B cell (primary cell): ENCODE results near the gene SLC23A2. TPM values are rescaled to one million over a fixed set of nuclear protein-coding genes. Genes with fewer than 3 reads are reported as not detected.

Experiments
- ATAC-seq: fragments of 200-7000 bp; cut with Tn5 transposase; one replicate; pipeline ENCODE4 v1.10.0; 2021; ENCODE audit warnings: low read depth, mild to moderate bottlenecking, moderate number of reproducible peaks, moderate library complexity
- CTCF ChIA-PET: fragments of 350-600 bp; sonication (Branson Sonifier 250); formaldehyde crosslinking; loops from one replicate; lab custom pipeline; 2021; ENCODE audit warnings: antibody characterized with exemption, inconsistent platforms; lab: Charles Lee
- POLR2A ChIA-PET: fragments of 350-600 bp; sonication (Branson Sonifier 250); formaldehyde crosslinking; loops from one replicate; lab custom pipeline; 2021; ENCODE audit warnings: antibody characterized with exemption; lab: Charles Lee
- DNase-seq: peaks from one replicate; pipeline ENCODE4 v3.0.0; 2013
- H2AFZ ChIP-seq: 2 replicates; pipeline ENCODE4 v1.6.1; 2012; ENCODE audit warnings: mild to moderate bottlenecking, low read depth, low read length; ENCODE audit not compliant: insufficient read depth, poor library complexity, severe bottlenecking
- H3K27ac ChIP-seq, 2 donors: 1 replicate in 1 of 2; 2 replicates in 1 of 2; pipeline ENCODE4 v1.5.1; 2012 to 2013; ENCODE audit warnings: low read length in 2 of 2, mild to moderate bottlenecking in 2 of 2, moderate library complexity in 1 of 2
- H3K27me3 ChIP-seq, 4 experiments: fragments of 200-600 bp in 1 of 4; sonication (generic) in 1 of 4; replicated peaks in 1 of 4; 1 replicate in 2 of 4; 2 replicates in 2 of 4; pipeline versions ENCODE4 v1.6.1 to v1.7.0; 2013 to 2016; ENCODE audit warnings: low read length in 3 of 4, mild to moderate bottlenecking in 2 of 4, mixed read lengths in 1 of 4, moderate library complexity in 1 of 4; ENCODE audit not compliant: insufficient read depth in 4 of 4, control insufficient read depth in 3 of 4; ENCODE audit errors: control extremely low read depth in 1 of 4
- H3K36me3 ChIP-seq, 2 experiments: replicated peaks in 1 of 2; 1 replicate in 1 of 2; 2 replicates in 1 of 2; pipeline versions ENCODE4 v1.6.1 to v1.7.1; 2013; ENCODE audit warnings: low read length in 1 of 2; ENCODE audit not compliant: insufficient read depth in 2 of 2, control insufficient read depth in 1 of 2; ENCODE audit errors: control extremely low read depth in 1 of 2, extremely low read depth in 1 of 2
- H3K4me1 ChIP-seq, 2 donors: fragments of 200-600 bp in 1 of 2; sonication (generic) in 1 of 2; 1 replicate in 1 of 2; 2 replicates in 1 of 2; pipeline versions ENCODE4 v1.5.1 to v1.6.1; 2013 to 2017; ENCODE audit warnings: low read length in 2 of 2; ENCODE audit not compliant: control insufficient read depth in 2 of 2, insufficient read depth in 2 of 2
- H3K4me2 ChIP-seq: replicated peaks from 2 replicates; pipeline ENCODE3; 2012; ENCODE audit warnings: mild to moderate bottlenecking, low read depth, low read length; ENCODE audit not compliant: poor library complexity, severe bottlenecking
- H3K4me3 ChIP-seq, 5 experiments: fragments of 200-600 bp in 1 of 5; sonication (generic) in 1 of 5; 1 replicate in 3 of 5; 2 replicates in 2 of 5; pipeline versions ENCODE4 v1.5.1 to v1.7.0; 2011 to 2016; ENCODE audit warnings: low read length in 4 of 5, mild to moderate bottlenecking in 4 of 5, low read depth in 2 of 5, control low read depth in 1 of 5, moderate library complexity in 1 of 5; ENCODE audit not compliant: insufficient read depth in 1 of 5; ENCODE audit errors: control extremely low read depth in 1 of 5, extremely low read depth in 1 of 5
- H3K79me2 ChIP-seq: fragments of 200-600 bp; sonication (generic); one replicate; pipeline ENCODE4 v1.6.0; 2016; ENCODE audit warnings: low read length; ENCODE audit not compliant: control insufficient read depth, insufficient read depth
- H3K9ac ChIP-seq: fragments of 200-600 bp; sonication (generic); 2 replicates; pipeline ENCODE4 v1.6.1; 2017; ENCODE audit warnings: mild to moderate bottlenecking, low read length, moderate library complexity
- H3K9me3 ChIP-seq, 3 donors: one replicate each; pipeline versions ENCODE4 v1.6.1 to v1.7.1; 2013; ENCODE audit warnings: low read length in 2 of 3; ENCODE audit not compliant: control insufficient read depth in 2 of 3, insufficient read depth in 1 of 3; ENCODE audit errors: control extremely low read depth in 1 of 3
- H4K20me1 ChIP-seq: 2 replicates; pipeline ENCODE4 v1.6.0; 2012; ENCODE audit warnings: mild to moderate bottlenecking, low read length; ENCODE audit not compliant: insufficient read depth, control insufficient read depth, poor library complexity, severe bottlenecking
- H3K27ac Mint-ChIP-seq: one replicate; pipeline ENCODE4 v1.8.0; 2021; ENCODE audit warnings: mixed read lengths
- H3K27me3 Mint-ChIP-seq: one replicate; pipeline ENCODE4 v1.8.0; 2021; ENCODE audit warnings: mixed read lengths
- H3K4me1 Mint-ChIP-seq: one replicate; pipeline ENCODE4 v1.8.0; 2021; ENCODE audit warnings: mixed read lengths
- H3K4me3 Mint-ChIP-seq: one replicate; pipeline ENCODE4 v1.8.0; 2021; ENCODE audit warnings: mixed read lengths
- H3K9me3 Mint-ChIP-seq: one replicate; pipeline ENCODE4 v1.8.0; 2022; ENCODE audit warnings: mixed read lengths; ENCODE audit not compliant: insufficient read depth
- EZH2 ChIP-seq: IDR thresholded peaks from 2 replicates; pipeline ENCODE4 v1.6.1; 2012; ENCODE audit warnings: borderline replicate concordance, low read depth, mild to moderate bottlenecking, moderate library complexity, low read length; ENCODE audit not compliant: insufficient read depth, poor library complexity, severe bottlenecking
- WGBS: methylation state at CpG from one replicate; pipeline ENCODE4 v1.1.5; 2013; ENCODE audit warnings: missing lambda C conversion rate; ENCODE audit not compliant: insufficient coverage; 5-methylcytosine and 5-hydroxymethylcytosine counted together
- intact Hi-C: fragments of 100-400 bp; cut with micrococcal nuclease; formaldehyde crosslinking; loops from one replicate; pipeline ENCODE4 v1.10.0; 2022
- polyA plus RNA-seq: library from polyadenylated mRNA; depleted of rRNA; stranded (reverse); fragments of >200 nt; gene quantifications from 2 replicates; pipeline ENCODE4 v1.2.3, GENCODE V29; 2012
- total RNA-seq, 2 donors: library from RNA; stranded (reverse); fragments of 120-200 nt in 1 of 2; gene quantifications; 1 replicate in 1 of 2; 2 replicates in 1 of 2; pipeline versions ENCODE4 v1.2.3 to v1.2.4, GENCODE V29; 2013 to 2022
- TF ChIP-seq, protein P1 (sequence below): fragments of 200-600 bp; IDR thresholded peaks from one replicate; pipeline ENCODE4 v1.8.0; 2022; ENCODE audit warnings: antibody characterized with exemption, mild to moderate bottlenecking

SLC23A2 gene
- total and polyA plus RNA-seq, 2 donors (not counting 1 experiment from before 2014, with no cell fraction given) = 23.6 to 70.7 TPM

DNA sequence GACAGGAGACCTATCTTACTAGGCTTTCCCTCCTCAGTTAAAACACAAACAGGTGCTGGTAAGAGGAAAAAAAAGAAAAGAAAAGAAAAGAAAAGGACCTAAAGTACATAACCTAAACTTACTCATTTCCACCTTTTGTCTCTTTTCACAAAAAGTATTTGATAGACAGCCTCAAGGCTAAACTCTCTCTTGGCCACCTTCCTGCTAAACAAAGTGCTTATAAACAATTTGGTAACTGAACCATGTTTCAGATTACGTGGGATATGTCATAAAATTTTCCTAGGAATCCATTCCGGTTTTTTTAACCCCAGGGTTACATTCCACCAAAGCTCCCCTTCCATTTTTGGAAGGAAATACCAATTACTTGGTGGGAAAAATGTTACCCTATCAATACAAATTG lies 170.6 kb downstream of the SLC23A2 start:
- no peak for ATAC-seq
- Mint-ChIP-seq H3K4me3 (no peak overlapping the region), H3K27ac (no peak overlapping the region), H3K9me3 (no peaks in the 10 kb centered on the region), H3K27me3 (no peaks in the 10 kb centered on the region), H3K4me1 (peaks cover 17% of the 10 kb centered on the region)
- no peak overlapping the region for H3K4me3 ChIP-seq
- H4K20me1 ChIP-seq = no peaks in the 10 kb centered on the region
- CTCF ChIA-PET = no interaction called here
- H3K36me3 ChIP-seq = no peaks in the 10 kb centered on the region
- no peak overlapping the region for H2AFZ ChIP-seq
- H3K9ac ChIP-seq = no peak overlapping the region
- TF ChIP-seq, protein P1, sequence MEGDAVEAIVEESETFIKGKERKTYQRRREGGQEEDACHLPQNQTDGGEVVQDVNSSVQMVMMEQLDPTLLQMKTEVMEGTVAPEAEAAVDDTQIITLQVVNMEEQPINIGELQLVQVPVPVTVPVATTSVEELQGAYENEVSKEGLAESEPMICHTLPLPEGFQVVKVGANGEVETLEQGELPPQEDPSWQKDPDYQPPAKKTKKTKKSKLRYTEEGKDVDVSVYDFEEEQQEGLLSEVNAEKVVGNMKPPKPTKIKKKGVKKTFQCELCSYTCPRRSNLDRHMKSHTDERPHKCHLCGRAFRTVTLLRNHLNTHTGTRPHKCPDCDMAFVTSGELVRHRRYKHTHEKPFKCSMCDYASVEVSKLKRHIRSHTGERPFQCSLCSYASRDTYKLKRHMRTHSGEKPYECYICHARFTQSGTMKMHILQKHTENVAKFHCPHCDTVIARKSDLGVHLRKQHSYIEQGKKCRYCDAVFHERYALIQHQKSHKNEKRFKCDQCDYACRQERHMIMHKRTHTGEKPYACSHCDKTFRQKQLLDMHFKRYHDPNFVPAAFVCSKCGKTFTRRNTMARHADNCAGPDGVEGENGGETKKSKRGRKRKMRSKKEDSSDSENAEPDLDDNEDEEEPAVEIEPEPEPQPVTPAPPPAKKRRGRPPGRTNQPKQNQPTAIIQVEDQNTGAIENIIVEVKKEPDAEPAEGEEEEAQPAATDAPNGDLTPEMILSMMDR = no peak
- TF ChIP-seq EZH2 = no peak
- peaks cover 0 to 7% (median 5%) of the 10 kb centered on the region in 3 donors for H3K9me3 ChIP-seq
- H3K4me1 ChIP-seq = peaks cover 0 to 13% of the 10 kb centered on the region in 2 donors
- intact Hi-C loops = no loop called here
- H3K79me2 ChIP-seq = no peaks in the 10 kb centered on the region
- DNase-seq = no peak
- no peak overlapping the region for H3K4me2 ChIP-seq
- no peak overlapping the region for H3K27ac ChIP-seq
- no peaks in the 10 kb centered on the region for H3K27me3 ChIP-seq
- WGBS = no CpG with 5 or more reads among the region's 2 CpGs
- POLR2A ChIA-PET = no interaction called here

- no peak overlapping the region for H3K27ac ChIP-seq
- H3K4me1 Mint-ChIP-seq = peaks cover 17% of the 10 kb centered on the region
- no peaks in the 10 kb centered on the region for H3K79me2 ChIP-seq
- no peak overlapping the region for H3K9ac ChIP-seq
- H3K4me3 Mint-ChIP-seq = no peak overlapping the region
- H3K27me3 Mint-ChIP-seq = no peaks in the 10 kb centered on the region
- no peaks in the 10 kb centered on the region for H3K9me3 Mint-ChIP-seq
- peaks cover 0 to 7% (median 5%) of the 10 kb centered on the region in 3 donors for H3K9me3 ChIP-seq
- no peak for TF ChIP-seq EZH2
- TF ChIP-seq, protein P1 = no peak
- DNase-seq (no peak), ATAC-seq (no peak)
- H3K27ac Mint-ChIP-seq = no peak overlapping the region
- no peak overlapping the region for H2AFZ ChIP-seq
- intact Hi-C loops = no loop called here
- no peak overlapping the region for H3K4me3 ChIP-seq
- no CpG with 5 or more reads among the region's 3 CpGs for WGBS
- H3K27me3 ChIP-seq = no peaks in the 10 kb centered on the region
- peaks cover 0 to 13% of the 10 kb centered on the region in 2 donors for H3K4me1 ChIP-seq
- CTCF ChIA-PET = no interaction called here
- POLR2A ChIA-PET = no interaction called here
- no peaks in the 10 kb centered on the region for H3K36me3 ChIP-seq
- H4K20me1 ChIP-seq = no peaks in the 10 kb centered on the region
- H3K4me2 ChIP-seq = no peak overlapping the region
Observed at GRCh38 chr20:4830259-4830658, 171.1 kb downstream of the SLC23A2 start.
